Measurements from ENCODE around the gene MYH16.
"Not testable (repeated sequence)": the region's sequence is repeated elsewhere in the genome, so short reads cannot be mapped to it uniquely, and the experiment has no call there.

The MYH16 gene

DNA sequence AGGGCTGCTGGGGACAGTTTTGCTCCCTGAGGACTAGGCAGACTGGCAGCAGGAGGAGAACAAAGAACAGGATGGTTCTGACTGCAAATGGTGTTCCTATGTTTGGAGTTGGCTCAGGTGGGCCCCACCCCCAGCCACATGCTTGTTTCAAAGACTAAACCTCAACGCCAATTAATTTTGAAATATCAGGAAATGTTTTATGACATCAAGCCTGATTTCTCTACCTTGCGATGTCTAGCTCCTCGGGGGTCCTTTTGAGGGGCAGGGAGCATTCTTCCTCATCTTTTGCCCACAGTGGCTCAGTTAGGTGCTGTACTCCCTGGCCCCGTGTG, 4.1 kb upstream of the MYH16 start:
- TF ChIP-seq, protein P1, sequence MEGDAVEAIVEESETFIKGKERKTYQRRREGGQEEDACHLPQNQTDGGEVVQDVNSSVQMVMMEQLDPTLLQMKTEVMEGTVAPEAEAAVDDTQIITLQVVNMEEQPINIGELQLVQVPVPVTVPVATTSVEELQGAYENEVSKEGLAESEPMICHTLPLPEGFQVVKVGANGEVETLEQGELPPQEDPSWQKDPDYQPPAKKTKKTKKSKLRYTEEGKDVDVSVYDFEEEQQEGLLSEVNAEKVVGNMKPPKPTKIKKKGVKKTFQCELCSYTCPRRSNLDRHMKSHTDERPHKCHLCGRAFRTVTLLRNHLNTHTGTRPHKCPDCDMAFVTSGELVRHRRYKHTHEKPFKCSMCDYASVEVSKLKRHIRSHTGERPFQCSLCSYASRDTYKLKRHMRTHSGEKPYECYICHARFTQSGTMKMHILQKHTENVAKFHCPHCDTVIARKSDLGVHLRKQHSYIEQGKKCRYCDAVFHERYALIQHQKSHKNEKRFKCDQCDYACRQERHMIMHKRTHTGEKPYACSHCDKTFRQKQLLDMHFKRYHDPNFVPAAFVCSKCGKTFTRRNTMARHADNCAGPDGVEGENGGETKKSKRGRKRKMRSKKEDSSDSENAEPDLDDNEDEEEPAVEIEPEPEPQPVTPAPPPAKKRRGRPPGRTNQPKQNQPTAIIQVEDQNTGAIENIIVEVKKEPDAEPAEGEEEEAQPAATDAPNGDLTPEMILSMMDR (conservative IDR thresholded peaks at IDR 0.05; ENCODE audit: low read depth, low read length) = no peak
- H3K4me3 ChIP-seq (IDR thresholded peaks at IDR 0.05; ENCODE audit: insufficient read depth, low read depth, low read length) = no peak overlapping the region
- no peaks in the 10 kb centered on the region for H3K4me1 ChIP-seq (ENCODE audit: low read depth, poor library complexity, severe bottlenecking)
- no peak overlapping the region for H2AFZ ChIP-seq (ENCODE audit: low read depth)
- H3K79me2 ChIP-seq (ENCODE audit: insufficient read depth, low read depth) = no peaks in the 10 kb centered on the region
- H4K20me1 ChIP-seq (ENCODE audit: insufficient read depth) = no peaks in the 10 kb centered on the region
- no peaks in the 10 kb centered on the region for H3K27me3 ChIP-seq (ENCODE audit: insufficient read depth, low read depth)
- no peak overlapping the region for H3K27ac ChIP-seq
- H3K9ac ChIP-seq = no peak overlapping the region
- no peaks in the 10 kb centered on the region for H3K36me3 ChIP-seq (ENCODE audit: insufficient read depth)
- no peak overlapping the region for H3K4me2 ChIP-seq

DNA sequence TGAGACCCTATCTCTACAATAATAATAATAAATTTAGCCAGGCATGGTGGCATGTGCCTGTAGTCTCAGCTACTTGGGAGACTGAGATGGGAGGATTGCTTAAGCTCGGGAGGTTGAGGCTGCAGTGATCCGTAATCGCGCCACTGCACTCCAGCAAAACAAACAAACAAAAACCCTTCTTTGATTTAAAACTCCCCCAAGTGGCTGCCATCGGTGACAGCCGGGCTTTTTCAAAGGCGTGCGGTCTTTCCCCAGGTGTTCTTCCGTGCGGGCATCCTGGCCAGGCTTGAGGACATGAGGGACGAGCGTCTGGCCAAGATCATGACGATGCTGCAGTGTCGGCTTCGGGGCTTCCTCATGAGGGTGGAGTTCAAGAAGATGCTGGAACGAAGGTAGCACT, 1.9 kb upstream of the MYH16 start:
- H3K27ac ChIP-seq = no peak overlapping the region
- H3K4me2 ChIP-seq = no peak overlapping the region
- TF ChIP-seq, protein P1 (conservative IDR thresholded peaks at IDR 0.05; ENCODE audit: low read depth, low read length) = no peak
- H4K20me1 ChIP-seq (ENCODE audit: insufficient read depth) = no peaks in the 10 kb centered on the region
- no peaks in the 10 kb centered on the region for H3K4me1 ChIP-seq (ENCODE audit: low read depth, poor library complexity, severe bottlenecking)
- no peak overlapping the region for H2AFZ ChIP-seq (ENCODE audit: low read depth)
- H3K36me3 ChIP-seq (ENCODE audit: insufficient read depth) = no peaks in the 10 kb centered on the region
- no peak overlapping the region for H3K4me3 ChIP-seq (IDR thresholded peaks at IDR 0.05; ENCODE audit: insufficient read depth, low read depth, low read length)
- no peaks in the 10 kb centered on the region for H3K27me3 ChIP-seq (ENCODE audit: insufficient read depth, low read depth)
- no peak overlapping the region for H3K9ac ChIP-seq
- H3K79me2 ChIP-seq (ENCODE audit: insufficient read depth, low read depth) = no peaks in the 10 kb centered on the region

DNA sequence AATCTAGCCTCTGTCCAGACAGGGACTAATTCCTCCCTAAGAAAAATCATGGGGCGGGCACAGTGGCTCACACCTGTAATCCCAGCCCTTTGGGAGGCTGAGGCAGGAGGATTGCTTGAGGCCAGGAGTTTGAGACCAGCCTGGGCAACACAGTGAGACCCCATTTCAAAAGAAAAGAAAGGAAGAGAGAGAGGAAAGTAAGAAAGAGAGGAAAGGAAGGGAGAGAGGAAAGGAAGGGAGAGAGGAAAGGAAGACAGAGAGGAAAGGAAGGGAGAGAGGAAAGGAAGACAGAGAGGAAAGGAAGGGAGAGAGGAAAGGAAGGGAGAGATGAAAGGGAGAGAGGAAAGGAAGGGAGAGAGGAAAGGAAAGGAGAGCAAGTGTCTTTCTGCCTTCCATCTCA, 922 bp downstream of the MYH16 start:
- not testable (repeated sequence) for H3K27ac ChIP-seq; H3K79me2 ChIP-seq (ENCODE audit: insufficient read depth, low read depth); H3K4me3 ChIP-seq (IDR thresholded peaks at IDR 0.05; ENCODE audit: insufficient read depth, low read depth, low read length); H3K9ac ChIP-seq; H3K27me3 ChIP-seq (ENCODE audit: insufficient read depth, low read depth); H3K4me2 ChIP-seq; H3K36me3 ChIP-seq (ENCODE audit: insufficient read depth); H3K4me1 ChIP-seq (ENCODE audit: low read depth, poor library complexity, severe bottlenecking); H2AFZ ChIP-seq (ENCODE audit: low read depth); H4K20me1 ChIP-seq (ENCODE audit: insufficient read depth)

DNA sequence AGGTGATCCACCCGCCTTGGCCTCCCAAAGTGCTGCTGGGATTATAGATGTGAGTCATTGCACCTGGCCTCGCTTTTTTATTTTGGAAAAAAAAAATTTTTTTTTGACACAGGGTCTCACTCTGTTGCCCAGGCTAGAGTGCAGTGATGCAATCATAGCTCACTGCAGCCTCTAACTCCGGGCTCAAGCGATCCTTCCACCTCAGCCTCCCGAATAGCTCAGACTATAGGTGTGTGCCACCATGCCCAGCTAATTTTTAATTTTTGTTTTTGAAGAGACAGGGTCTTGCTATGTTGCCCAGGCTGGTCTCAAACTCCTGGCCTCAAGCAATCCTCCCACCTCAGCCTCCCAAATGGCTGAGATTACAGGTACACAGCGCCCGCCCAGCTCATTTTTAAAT, 2.3 kb downstream of the MYH16 start:
- not testable (repeated sequence) for H3K4me1 ChIP-seq (ENCODE audit: low read depth, poor library complexity, severe bottlenecking); H3K4me2 ChIP-seq; H4K20me1 ChIP-seq (ENCODE audit: insufficient read depth); H3K27me3 ChIP-seq (ENCODE audit: insufficient read depth, low read depth); H3K79me2 ChIP-seq (ENCODE audit: insufficient read depth, low read depth); H3K36me3 ChIP-seq (ENCODE audit: insufficient read depth); H2AFZ ChIP-seq (ENCODE audit: low read depth); H3K4me3 ChIP-seq (IDR thresholded peaks at IDR 0.05; ENCODE audit: insufficient read depth, low read depth, low read length); H3K9ac ChIP-seq; H3K27ac ChIP-seq

DNA sequence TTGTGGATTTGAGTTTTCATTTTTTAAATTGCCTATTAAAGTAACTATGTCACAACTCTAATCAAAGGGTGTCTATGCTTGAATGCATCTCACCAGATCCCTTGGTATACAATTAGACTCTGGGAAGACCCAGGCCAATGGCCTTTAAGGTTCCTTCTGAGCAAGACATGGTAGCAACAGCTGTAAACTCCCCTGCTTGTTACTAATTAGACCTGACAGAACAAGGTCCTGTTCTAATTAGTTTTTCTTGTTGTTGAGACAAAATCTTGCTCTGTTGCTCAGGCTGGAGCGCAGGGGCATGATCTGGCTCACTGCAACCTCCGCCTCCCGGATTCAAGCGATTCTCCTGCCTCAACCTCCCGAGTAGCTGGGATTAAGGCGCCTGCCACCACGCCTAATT, 2.9 kb downstream of the MYH16 start:
- H3K4me1 ChIP-seq (ENCODE audit: low read depth, poor library complexity, severe bottlenecking) = no peaks in the 10 kb centered on the region
- no peak overlapping the region for H3K27ac ChIP-seq
- no peak overlapping the region for H2AFZ ChIP-seq (ENCODE audit: low read depth)
- no peaks in the 10 kb centered on the region for H3K27me3 ChIP-seq (ENCODE audit: insufficient read depth, low read depth)
- no peaks in the 10 kb centered on the region for H3K79me2 ChIP-seq (ENCODE audit: insufficient read depth, low read depth)
- H3K4me2 ChIP-seq = no peak overlapping the region
- H3K36me3 ChIP-seq (ENCODE audit: insufficient read depth) = no peaks in the 10 kb centered on the region
- TF ChIP-seq, protein P1 (conservative IDR thresholded peaks at IDR 0.05; ENCODE audit: low read depth, low read length) = no peak
- no peak overlapping the region for H3K4me3 ChIP-seq (IDR thresholded peaks at IDR 0.05; ENCODE audit: insufficient read depth, low read depth, low read length)
- no peaks in the 10 kb centered on the region for H4K20me1 ChIP-seq (ENCODE audit: insufficient read depth)
- H3K9ac ChIP-seq = no peak overlapping the region

Data from KMS-11 (cell line).